Measurements from ENCODE around the gene CYRIA.

DNA sequence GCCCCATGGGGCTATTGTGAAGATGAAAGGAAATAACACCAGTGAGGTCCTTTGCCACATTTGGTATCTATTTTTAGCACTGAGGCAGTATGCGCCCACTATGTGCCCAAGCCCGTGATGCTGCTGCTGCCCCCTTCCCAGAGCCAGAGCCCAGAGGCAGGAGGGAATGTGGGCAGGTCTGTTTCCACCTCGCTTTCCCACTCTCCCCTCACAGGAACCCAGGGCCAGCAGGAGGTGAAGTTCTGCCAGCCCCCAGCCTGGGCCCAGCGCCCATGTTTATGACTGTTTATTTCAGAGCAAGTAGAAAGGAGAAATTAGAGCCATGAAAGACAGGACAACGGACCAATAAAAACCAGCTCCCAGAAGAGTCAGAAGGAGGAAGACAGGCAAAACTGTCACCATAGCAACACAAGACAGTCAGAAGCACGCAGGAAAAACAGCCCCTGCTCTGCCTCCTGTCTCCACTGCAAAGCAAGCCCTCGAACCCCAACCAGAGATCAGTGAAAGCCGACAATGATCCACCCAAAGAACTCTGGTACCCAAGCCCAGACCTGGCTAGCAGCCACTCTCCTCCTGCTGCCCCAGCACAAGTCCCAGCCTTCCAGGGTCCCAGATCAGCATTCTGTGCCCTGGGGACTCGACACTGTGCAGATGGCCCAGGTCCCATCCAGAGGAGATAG, 1.4 kb downstream of the CYRIA start:
- TF ChIP-seq, protein P1, sequence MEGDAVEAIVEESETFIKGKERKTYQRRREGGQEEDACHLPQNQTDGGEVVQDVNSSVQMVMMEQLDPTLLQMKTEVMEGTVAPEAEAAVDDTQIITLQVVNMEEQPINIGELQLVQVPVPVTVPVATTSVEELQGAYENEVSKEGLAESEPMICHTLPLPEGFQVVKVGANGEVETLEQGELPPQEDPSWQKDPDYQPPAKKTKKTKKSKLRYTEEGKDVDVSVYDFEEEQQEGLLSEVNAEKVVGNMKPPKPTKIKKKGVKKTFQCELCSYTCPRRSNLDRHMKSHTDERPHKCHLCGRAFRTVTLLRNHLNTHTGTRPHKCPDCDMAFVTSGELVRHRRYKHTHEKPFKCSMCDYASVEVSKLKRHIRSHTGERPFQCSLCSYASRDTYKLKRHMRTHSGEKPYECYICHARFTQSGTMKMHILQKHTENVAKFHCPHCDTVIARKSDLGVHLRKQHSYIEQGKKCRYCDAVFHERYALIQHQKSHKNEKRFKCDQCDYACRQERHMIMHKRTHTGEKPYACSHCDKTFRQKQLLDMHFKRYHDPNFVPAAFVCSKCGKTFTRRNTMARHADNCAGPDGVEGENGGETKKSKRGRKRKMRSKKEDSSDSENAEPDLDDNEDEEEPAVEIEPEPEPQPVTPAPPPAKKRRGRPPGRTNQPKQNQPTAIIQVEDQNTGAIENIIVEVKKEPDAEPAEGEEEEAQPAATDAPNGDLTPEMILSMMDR (conservative IDR thresholded peaks at IDR 0.05 in 1 of 2, IDR thresholded peaks at IDR 0.05 in 1 of 2; ENCODE audit: low read depth in 1 of 2, low read length in 2 of 2) = no peak
- TF ChIP-seq EZH2 (IDR thresholded peaks at IDR 0.05; ENCODE audit: low read length, missing control alignments) = no peak
